ENCODE data around the gene HTR7.
"Not testable (repeated sequence)": the region's sequence is repeated elsewhere in the genome, so short reads cannot be mapped to it uniquely, and the experiment has no call there.

Gene HTR7

GRCh38 chr10:90857635-90858460 is at the start of gene HTR7:
Gene HTR7, minus strand, starts transcription at chr10:90858039. Its CDS starts 368 bp downstream, at chr10:90857671.
- TF ChIP-seq, protein P1, sequence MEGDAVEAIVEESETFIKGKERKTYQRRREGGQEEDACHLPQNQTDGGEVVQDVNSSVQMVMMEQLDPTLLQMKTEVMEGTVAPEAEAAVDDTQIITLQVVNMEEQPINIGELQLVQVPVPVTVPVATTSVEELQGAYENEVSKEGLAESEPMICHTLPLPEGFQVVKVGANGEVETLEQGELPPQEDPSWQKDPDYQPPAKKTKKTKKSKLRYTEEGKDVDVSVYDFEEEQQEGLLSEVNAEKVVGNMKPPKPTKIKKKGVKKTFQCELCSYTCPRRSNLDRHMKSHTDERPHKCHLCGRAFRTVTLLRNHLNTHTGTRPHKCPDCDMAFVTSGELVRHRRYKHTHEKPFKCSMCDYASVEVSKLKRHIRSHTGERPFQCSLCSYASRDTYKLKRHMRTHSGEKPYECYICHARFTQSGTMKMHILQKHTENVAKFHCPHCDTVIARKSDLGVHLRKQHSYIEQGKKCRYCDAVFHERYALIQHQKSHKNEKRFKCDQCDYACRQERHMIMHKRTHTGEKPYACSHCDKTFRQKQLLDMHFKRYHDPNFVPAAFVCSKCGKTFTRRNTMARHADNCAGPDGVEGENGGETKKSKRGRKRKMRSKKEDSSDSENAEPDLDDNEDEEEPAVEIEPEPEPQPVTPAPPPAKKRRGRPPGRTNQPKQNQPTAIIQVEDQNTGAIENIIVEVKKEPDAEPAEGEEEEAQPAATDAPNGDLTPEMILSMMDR (IDR thresholded peaks at IDR 0.05; ENCODE audit: borderline replicate concordance, insufficient read depth, low read depth, low read length), result peak; percentile 67
- peak within 1 kb of the TSS; percentile 57 for H3K4me3 ChIP-seq (ENCODE audit: low read depth, low read length)

GRCh38 chr10:90906596-90906995 is 48.8 kb upstream of the HTR7 start:
- TF ChIP-seq, protein P1 (IDR thresholded peaks at IDR 0.05; ENCODE audit: borderline replicate concordance, insufficient read depth, low read depth, low read length), result no peak

GRCh38 chr10:90905925-90906324 is 48.1 kb upstream of the HTR7 start:
- H3K4me3 ChIP-seq (ENCODE audit: low read depth, low read length), result no peak overlapping the region
- TF ChIP-seq, protein P1 (IDR thresholded peaks at IDR 0.05; ENCODE audit: borderline replicate concordance, insufficient read depth, low read depth, low read length), result no peak

More at GRCh38 chr10:90906596-90906995, 48.8 kb upstream of the HTR7 start:
- no peak overlapping the region for H3K4me3 ChIP-seq (ENCODE audit: low read depth, low read length)

DNA sequence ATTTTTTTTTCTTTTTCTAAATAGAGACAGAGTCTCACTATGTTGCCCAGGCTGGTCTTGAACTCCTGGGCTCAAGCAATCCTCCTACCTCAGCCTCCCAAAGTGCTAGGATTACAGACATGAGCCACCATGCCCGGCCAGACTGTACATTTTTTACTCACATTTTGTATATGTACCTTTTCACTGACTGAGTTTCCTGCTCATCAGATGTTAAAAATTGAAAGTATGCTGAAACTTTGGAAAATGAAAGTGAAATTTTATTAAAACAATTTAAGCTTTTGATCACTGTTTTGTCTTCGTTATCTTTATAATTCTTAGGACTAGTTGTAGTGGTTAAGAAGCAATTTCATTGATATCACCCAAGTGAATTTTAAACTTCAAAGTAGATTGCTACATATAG is 39.1 kb upstream of the HTR7 start:
- H3K4me3 ChIP-seq (ENCODE audit: low read depth, low read length), result not testable (repeated sequence)

GRCh38 chr10:90893190-90893589 is 35.4 kb upstream of the HTR7 start:
- TF ChIP-seq, protein P1 (IDR thresholded peaks at IDR 0.05; ENCODE audit: borderline replicate concordance, insufficient read depth, low read depth, low read length), result no peak
- no peak overlapping the region for H3K4me3 ChIP-seq (ENCODE audit: low read depth, low read length)

DNA sequence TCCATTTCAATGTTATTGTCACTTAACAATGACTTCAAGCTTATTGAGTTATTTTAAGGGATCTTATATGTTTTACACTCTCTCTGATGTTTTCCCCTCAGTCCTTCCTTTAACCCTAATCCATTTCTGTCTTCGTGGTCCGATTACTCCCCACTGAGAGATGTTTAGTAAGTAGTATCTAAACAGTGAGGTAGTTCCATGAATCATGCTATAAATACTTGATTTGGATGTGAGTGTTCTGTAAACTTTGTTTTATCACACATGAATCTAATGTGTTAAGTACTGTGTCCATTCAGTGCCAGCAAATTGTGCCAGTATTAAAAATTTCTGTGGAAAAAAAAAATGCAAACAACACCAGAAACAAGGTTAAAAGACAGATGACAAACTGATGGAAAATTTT is 32.5 kb upstream of the HTR7 start:
- H3K4me3 ChIP-seq (ENCODE audit: low read depth, low read length), result no peak overlapping the region
- TF ChIP-seq, protein P1 (IDR thresholded peaks at IDR 0.05; ENCODE audit: borderline replicate concordance, insufficient read depth, low read depth, low read length), result no peak

- TF ChIP-seq, protein P1 (IDR thresholded peaks at IDR 0.05; ENCODE audit: borderline replicate concordance, insufficient read depth, low read depth, low read length), result no peak
- no peak overlapping the region for H3K4me3 ChIP-seq (ENCODE audit: low read depth, low read length)
Observed at GRCh38 chr10:90889636-90890035, 31.8 kb upstream of the HTR7 start.

All from GM12875 (cell line).